B cell (primary cell): ENCODE measurements around the gene CDK5RAP3. TPM values are rescaled to one million over a fixed set of nuclear protein-coding genes. Genes with fewer than 3 reads are reported as not detected.

ENCODE experiments used
- ATAC-seq: fragments of 200-7000 bp; cut with Tn5 transposase; one replicate; pipeline ENCODE4 v1.10.0; 2021; ENCODE audit warnings: low read depth, mild to moderate bottlenecking, moderate number of reproducible peaks, moderate library complexity
- CTCF ChIA-PET: fragments of 350-600 bp; sonication (Branson Sonifier 250); formaldehyde crosslinking; loops from one replicate; lab custom pipeline; 2021; ENCODE audit warnings: antibody characterized with exemption, inconsistent platforms; lab: Charles Lee
- POLR2A ChIA-PET: fragments of 350-600 bp; sonication (Branson Sonifier 250); formaldehyde crosslinking; loops from one replicate; lab custom pipeline; 2021; ENCODE audit warnings: antibody characterized with exemption; lab: Charles Lee
- DNase-seq: peaks from one replicate; pipeline ENCODE4 v3.0.0; 2013
- H2AFZ ChIP-seq: 2 replicates; pipeline ENCODE4 v1.6.1; 2012; ENCODE audit warnings: mild to moderate bottlenecking, low read depth, low read length; ENCODE audit not compliant: insufficient read depth, poor library complexity, severe bottlenecking
- H3K27ac ChIP-seq, 2 donors: 1 replicate in 1 of 2; 2 replicates in 1 of 2; pipeline ENCODE4 v1.5.1; 2012 to 2013; ENCODE audit warnings: low read length in 2 of 2, mild to moderate bottlenecking in 2 of 2, moderate library complexity in 1 of 2
- H3K27me3 ChIP-seq, 4 experiments: fragments of 200-600 bp in 1 of 4; sonication (generic) in 1 of 4; replicated peaks in 1 of 4; 1 replicate in 2 of 4; 2 replicates in 2 of 4; pipeline versions ENCODE4 v1.6.1 to v1.7.0; 2013 to 2016; ENCODE audit warnings: low read length in 3 of 4, mild to moderate bottlenecking in 2 of 4, mixed read lengths in 1 of 4, moderate library complexity in 1 of 4; ENCODE audit not compliant: insufficient read depth in 4 of 4, control insufficient read depth in 3 of 4; ENCODE audit errors: control extremely low read depth in 1 of 4
- H3K36me3 ChIP-seq, 2 experiments: replicated peaks in 1 of 2; 1 replicate in 1 of 2; 2 replicates in 1 of 2; pipeline versions ENCODE4 v1.6.1 to v1.7.1; 2013; ENCODE audit warnings: low read length in 1 of 2; ENCODE audit not compliant: insufficient read depth in 2 of 2, control insufficient read depth in 1 of 2; ENCODE audit errors: control extremely low read depth in 1 of 2, extremely low read depth in 1 of 2
- H3K4me1 ChIP-seq, 2 donors: fragments of 200-600 bp in 1 of 2; sonication (generic) in 1 of 2; 1 replicate in 1 of 2; 2 replicates in 1 of 2; pipeline versions ENCODE4 v1.5.1 to v1.6.1; 2013 to 2017; ENCODE audit warnings: low read length in 2 of 2; ENCODE audit not compliant: control insufficient read depth in 2 of 2, insufficient read depth in 2 of 2
- H3K4me2 ChIP-seq: replicated peaks from 2 replicates; pipeline ENCODE3; 2012; ENCODE audit warnings: mild to moderate bottlenecking, low read depth, low read length; ENCODE audit not compliant: poor library complexity, severe bottlenecking
- H3K4me3 ChIP-seq, 5 experiments: fragments of 200-600 bp in 1 of 5; sonication (generic) in 1 of 5; 1 replicate in 3 of 5; 2 replicates in 2 of 5; pipeline versions ENCODE4 v1.5.1 to v1.7.0; 2011 to 2016; ENCODE audit warnings: low read length in 4 of 5, mild to moderate bottlenecking in 4 of 5, low read depth in 2 of 5, control low read depth in 1 of 5, moderate library complexity in 1 of 5; ENCODE audit not compliant: insufficient read depth in 1 of 5; ENCODE audit errors: control extremely low read depth in 1 of 5, extremely low read depth in 1 of 5
- H3K79me2 ChIP-seq: fragments of 200-600 bp; sonication (generic); one replicate; pipeline ENCODE4 v1.6.0; 2016; ENCODE audit warnings: low read length; ENCODE audit not compliant: control insufficient read depth, insufficient read depth
- H3K9ac ChIP-seq: fragments of 200-600 bp; sonication (generic); 2 replicates; pipeline ENCODE4 v1.6.1; 2017; ENCODE audit warnings: mild to moderate bottlenecking, low read length, moderate library complexity
- H3K9me3 ChIP-seq, 3 donors: one replicate each; pipeline versions ENCODE4 v1.6.1 to v1.7.1; 2013; ENCODE audit warnings: low read length in 2 of 3; ENCODE audit not compliant: control insufficient read depth in 2 of 3, insufficient read depth in 1 of 3; ENCODE audit errors: control extremely low read depth in 1 of 3
- H4K20me1 ChIP-seq: 2 replicates; pipeline ENCODE4 v1.6.0; 2012; ENCODE audit warnings: mild to moderate bottlenecking, low read length; ENCODE audit not compliant: insufficient read depth, control insufficient read depth, poor library complexity, severe bottlenecking
- H3K27ac Mint-ChIP-seq: one replicate; pipeline ENCODE4 v1.8.0; 2021; ENCODE audit warnings: mixed read lengths
- H3K27me3 Mint-ChIP-seq: one replicate; pipeline ENCODE4 v1.8.0; 2021; ENCODE audit warnings: mixed read lengths
- H3K4me1 Mint-ChIP-seq: one replicate; pipeline ENCODE4 v1.8.0; 2021; ENCODE audit warnings: mixed read lengths
- H3K4me3 Mint-ChIP-seq: one replicate; pipeline ENCODE4 v1.8.0; 2021; ENCODE audit warnings: mixed read lengths
- H3K9me3 Mint-ChIP-seq: one replicate; pipeline ENCODE4 v1.8.0; 2022; ENCODE audit warnings: mixed read lengths; ENCODE audit not compliant: insufficient read depth
- EZH2 ChIP-seq: IDR thresholded peaks from 2 replicates; pipeline ENCODE4 v1.6.1; 2012; ENCODE audit warnings: borderline replicate concordance, low read depth, mild to moderate bottlenecking, moderate library complexity, low read length; ENCODE audit not compliant: insufficient read depth, poor library complexity, severe bottlenecking
- WGBS: methylation state at CpG from one replicate; pipeline ENCODE4 v1.1.5; 2013; ENCODE audit warnings: missing lambda C conversion rate; ENCODE audit not compliant: insufficient coverage; 5-methylcytosine and 5-hydroxymethylcytosine counted together
- intact Hi-C: fragments of 100-400 bp; cut with micrococcal nuclease; formaldehyde crosslinking; loops from one replicate; pipeline ENCODE4 v1.10.0; 2022
- polyA plus RNA-seq: library from polyadenylated mRNA; depleted of rRNA; stranded (reverse); fragments of >200 nt; gene quantifications from 2 replicates; pipeline ENCODE4 v1.2.3, GENCODE V29; 2012
- total RNA-seq, 2 donors: library from RNA; stranded (reverse); fragments of 120-200 nt in 1 of 2; gene quantifications; 1 replicate in 1 of 2; 2 replicates in 1 of 2; pipeline versions ENCODE4 v1.2.3 to v1.2.4, GENCODE V29; 2013 to 2022
- TF ChIP-seq, protein P1 (sequence below): fragments of 200-600 bp; IDR thresholded peaks from one replicate; pipeline ENCODE4 v1.8.0; 2022; ENCODE audit warnings: antibody characterized with exemption, mild to moderate bottlenecking

CDK5RAP3 gene
- total and polyA plus RNA-seq, 2 donors (not counting 1 experiment from before 2014, with no cell fraction given) = 417 to 728 TPM

DNA sequence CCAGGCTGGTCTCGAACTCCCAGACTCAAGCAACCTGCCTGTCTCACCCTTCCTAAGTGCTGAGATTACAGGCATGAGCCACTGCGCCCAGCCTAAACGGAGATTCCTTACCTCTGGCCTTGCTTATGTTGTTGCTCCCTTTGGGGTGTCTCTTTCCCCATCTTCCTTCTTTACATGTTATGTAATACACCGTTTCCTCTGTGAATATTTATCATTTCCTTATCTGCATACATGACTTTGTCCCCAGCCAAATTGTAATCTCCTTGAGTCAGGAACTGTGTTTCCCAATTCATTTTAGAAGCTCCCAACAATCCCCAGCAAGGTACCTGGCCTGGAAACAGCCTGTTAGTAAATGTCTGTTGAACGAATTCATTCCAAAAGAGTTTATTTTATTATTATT is 51.0 kb downstream of the CDK5RAP3 start:
- 83% methylated on average over 2 of the region's 5 CpGs for WGBS
- no peak for TF ChIP-seq EZH2
- TF ChIP-seq, protein P1, sequence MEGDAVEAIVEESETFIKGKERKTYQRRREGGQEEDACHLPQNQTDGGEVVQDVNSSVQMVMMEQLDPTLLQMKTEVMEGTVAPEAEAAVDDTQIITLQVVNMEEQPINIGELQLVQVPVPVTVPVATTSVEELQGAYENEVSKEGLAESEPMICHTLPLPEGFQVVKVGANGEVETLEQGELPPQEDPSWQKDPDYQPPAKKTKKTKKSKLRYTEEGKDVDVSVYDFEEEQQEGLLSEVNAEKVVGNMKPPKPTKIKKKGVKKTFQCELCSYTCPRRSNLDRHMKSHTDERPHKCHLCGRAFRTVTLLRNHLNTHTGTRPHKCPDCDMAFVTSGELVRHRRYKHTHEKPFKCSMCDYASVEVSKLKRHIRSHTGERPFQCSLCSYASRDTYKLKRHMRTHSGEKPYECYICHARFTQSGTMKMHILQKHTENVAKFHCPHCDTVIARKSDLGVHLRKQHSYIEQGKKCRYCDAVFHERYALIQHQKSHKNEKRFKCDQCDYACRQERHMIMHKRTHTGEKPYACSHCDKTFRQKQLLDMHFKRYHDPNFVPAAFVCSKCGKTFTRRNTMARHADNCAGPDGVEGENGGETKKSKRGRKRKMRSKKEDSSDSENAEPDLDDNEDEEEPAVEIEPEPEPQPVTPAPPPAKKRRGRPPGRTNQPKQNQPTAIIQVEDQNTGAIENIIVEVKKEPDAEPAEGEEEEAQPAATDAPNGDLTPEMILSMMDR = no peak
- Histone ChIP-seq H3K4me3 (no peak overlapping the region), H4K20me1 (no peaks in the 10 kb centered on the region), H3K9ac (no peak overlapping the region), H3K9me3 (no peaks in the 10 kb centered on the region), H3K4me1 (peaks cover 32 to 36% of the 10 kb centered on the region in 2 donors), H3K4me2 (no peak overlapping the region), H3K27me3 (peaks cover 0 to 51% (median 15%) of the 10 kb centered on the region in 4 experiments), H2AFZ (no peak overlapping the region), H3K79me2 (no peaks in the 10 kb centered on the region), H3K36me3 (no peaks in the 10 kb centered on the region), H3K27ac (no peak overlapping the region)
- CTCF ChIA-PET = interaction anchor here (1.1 to 4.7 kb wide), 6 partner anchors 10 to 111 kb away, joined by 3 to 54 read pairs (median 9); no protein-coding TSS in a partner anchor
- Mint-ChIP-seq H3K9me3 (no peaks in the 10 kb centered on the region), H3K27ac (no peak overlapping the region), H3K27me3 (peaks cover 18% of the 10 kb centered on the region), H3K4me1 (peaks cover 44% of the 10 kb centered on the region), H3K4me3 (no peak overlapping the region)
- DNase-seq (no peak), ATAC-seq (no peak)
- POLR2A ChIA-PET = no interaction called here
- intact Hi-C loops = loop anchor here (10.0 kb wide), 2 partner anchors 313 to 433 kb away; no protein-coding TSS in a partner anchor

DNA sequence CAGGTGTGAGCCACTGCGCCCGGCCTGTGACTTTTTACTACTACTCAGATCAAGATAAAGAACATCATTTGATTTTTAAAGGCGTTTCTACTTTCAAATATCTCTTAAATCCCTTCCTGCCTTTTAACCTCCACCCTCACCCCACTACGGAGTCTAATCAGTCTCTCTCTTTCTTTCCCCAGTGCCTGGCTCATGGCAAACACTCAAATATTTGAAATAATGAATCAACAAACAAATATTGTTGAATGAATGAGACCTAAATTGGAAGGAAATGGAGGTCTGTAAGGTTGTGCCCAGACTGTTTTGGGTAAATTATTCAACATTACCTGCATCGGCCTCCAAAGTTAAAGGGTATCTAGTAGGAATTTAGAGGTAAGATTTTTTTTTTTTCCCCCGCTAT is 52.0 kb downstream of the CDK5RAP3 start:
- no peak for TF ChIP-seq EZH2
- TF ChIP-seq, protein P1 = no peak
- peaks cover 0 to 53% (median 15%) of the 10 kb centered on the region in 4 experiments for H3K27me3 ChIP-seq
- intact Hi-C loops = loop anchor here (10.0 kb wide), 2 partner anchors 312 to 432 kb away; no protein-coding TSS in a partner anchor
- H3K36me3 ChIP-seq = no peaks in the 10 kb centered on the region
- peak overlapping the region; percentile 98 for H3K4me2 ChIP-seq
- Mint-ChIP-seq H3K27me3 (peaks cover 18% of the 10 kb centered on the region), H3K27ac (peak overlapping the region; percentile 10), H3K4me3 (peak overlapping the region; percentile 82), H3K9me3 (no peaks in the 10 kb centered on the region), H3K4me1 (peaks cover 41% of the 10 kb centered on the region)
- POLR2A ChIA-PET = no interaction called here
- H3K79me2 ChIP-seq = no peaks in the 10 kb centered on the region
- ATAC-seq (no peak), DNase-seq (no peak)
- peaks cover 32 to 36% of the 10 kb centered on the region in 2 donors for H3K4me1 ChIP-seq
- H2AFZ ChIP-seq = peak overlapping the region; percentile 79
- 40% methylated on average over 1 of the region's 6 CpGs for WGBS
- CTCF ChIA-PET = interaction anchor here (2.3 kb wide), 1 partner anchor 58 kb away, joined by 11 read pairs; no protein-coding TSS in a partner anchor
- H3K27ac ChIP-seq = no peak overlapping the region
- no peak overlapping the region for H3K9ac ChIP-seq
- no peaks in the 10 kb centered on the region for H3K9me3 ChIP-seq
- peak overlapping the region in 1 of 5 experiments; percentile 76 for H3K4me3 ChIP-seq
- no peaks in the 10 kb centered on the region for H4K20me1 ChIP-seq
